CD8-positive, alpha-beta memory T cell (primary cell): Measurements from ENCODE around the gene TAS2R9. TPM values are rescaled to one million over a fixed set of nuclear protein-coding genes. Genes with fewer than 3 reads are reported as not detected.

Source experiments
- CTCF ChIA-PET: fragments of 350-600 bp; sonication (Branson Sonifier 250); formaldehyde crosslinking; loops from one replicate; lab custom pipeline; 2021; ENCODE audit warnings: antibody characterized with exemption; lab: Charles Lee
- POLR2A ChIA-PET: fragments of 350-600 bp; sonication (Branson Sonifier 250); formaldehyde crosslinking; loops from one replicate; lab custom pipeline; 2021; ENCODE audit warnings: antibody characterized with exemption; lab: Charles Lee
- DNase-seq, 5 donors: peaks; one replicate each; pipeline versions ENCODE4 v3.0.0 to v3.0.0-alpha.2; 2020 to 2022; ENCODE audit warnings: mixed read lengths in 1 of 5
- H3K27ac ChIP-seq: one replicate; pipeline ENCODE4 v1.7.0; 2013; ENCODE audit warnings: low read depth, mild to moderate bottlenecking, low read length, moderate library complexity
- H3K27me3 ChIP-seq: 2 replicates; pipeline ENCODE4 v1.7.0; 2013; ENCODE audit warnings: low read length, mild to moderate bottlenecking; ENCODE audit not compliant: insufficient read depth, poor library complexity, severe bottlenecking
- H3K36me3 ChIP-seq: 2 replicates; pipeline ENCODE4 v1.7.0; 2013; ENCODE audit warnings: mild to moderate bottlenecking, low read length, moderate library complexity; ENCODE audit not compliant: insufficient read depth
- H3K4me1 ChIP-seq: 2 replicates; pipeline ENCODE4 v1.7.0; 2013; ENCODE audit warnings: mild to moderate bottlenecking, low read length, moderate library complexity; ENCODE audit not compliant: insufficient read depth
- H3K4me3 ChIP-seq: 2 replicates; pipeline ENCODE4 v1.7.0; 2013; ENCODE audit warnings: mild to moderate bottlenecking, low read length
- H3K9me3 ChIP-seq: 2 replicates; pipeline ENCODE4 v1.7.0; 2013; ENCODE audit warnings: mild to moderate bottlenecking, low read length
- H3K27ac Mint-ChIP-seq, 8 donors: one replicate each; pipeline ENCODE4 v1.8.0; 2020 to 2021; ENCODE audit warnings: mixed read lengths in 8 of 8, mild to moderate bottlenecking in 6 of 8, inconsistent platforms in 3 of 8, moderate library complexity in 3 of 8
- H3K27me3 Mint-ChIP-seq, 2 donors: one replicate each; pipeline ENCODE4 v1.8.0; 2020 to 2021; ENCODE audit warnings: mixed read lengths in 2 of 2, mild to moderate bottlenecking in 1 of 2, moderate library complexity in 1 of 2
- H3K36me3 Mint-ChIP-seq, 3 donors: one replicate each; pipeline ENCODE4 v1.8.0; 2020 to 2021; ENCODE audit warnings: mixed read lengths in 3 of 3, inconsistent platforms in 1 of 3, mild to moderate bottlenecking in 1 of 3
- H3K4me1 Mint-ChIP-seq, 3 donors: one replicate each; pipeline ENCODE4 v1.8.0; 2020 to 2021; ENCODE audit warnings: mixed read lengths in 3 of 3, inconsistent platforms in 1 of 3, mild to moderate bottlenecking in 1 of 3
- H3K4me3 Mint-ChIP-seq, 7 donors: one replicate each; pipeline ENCODE4 v1.8.0; 2020 to 2021; ENCODE audit warnings: mixed read lengths in 7 of 7, mild to moderate bottlenecking in 6 of 7, moderate library complexity in 4 of 7, inconsistent platforms in 2 of 7
- H3K9me3 Mint-ChIP-seq, 5 donors: one replicate each; pipeline ENCODE4 v1.8.0; 2020 to 2022; ENCODE audit warnings: mixed read lengths in 5 of 5, mild to moderate bottlenecking in 3 of 5, moderate library complexity in 2 of 5, inconsistent platforms in 1 of 5
- polyA plus RNA-seq: library from polyadenylated mRNA; unstranded; fragments of 300-500 nt; fragmentation: Illumina TruSeq; gene quantifications from one replicate; pipeline ENCODE4 v1.2.3, GENCODE V29; 2021
- total RNA-seq, 2 experiments: library from RNA; stranded (reverse); gene quantifications; one replicate each; pipeline ENCODE4 v1.2.3, GENCODE V29; 2021

The TAS2R9 gene
- total and polyA plus RNA-seq, 3 experiments from 2014 or later, result not detected

DNA sequence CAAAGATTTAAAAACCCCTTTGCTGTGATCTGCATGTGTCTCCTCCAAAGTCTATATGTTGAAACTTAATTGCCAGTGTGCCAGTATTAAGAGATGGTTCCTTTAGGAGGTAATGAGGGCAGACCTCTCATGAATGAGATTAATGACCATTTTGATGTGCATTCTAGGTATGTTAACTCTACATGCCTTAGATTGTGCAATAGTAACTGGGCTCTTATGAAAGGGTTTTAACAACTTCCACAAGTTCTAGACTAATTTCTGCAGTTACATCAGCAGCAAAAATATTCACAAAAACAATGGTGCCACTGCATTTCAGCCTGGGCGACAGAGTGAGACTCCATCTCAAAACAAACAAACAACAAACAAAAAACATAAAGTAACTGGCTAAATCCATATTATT is 20.0 kb upstream of the TAS2R9 start:
- H3K9me3 ChIP-seq, result no peaks in the 10 kb centered on the region
- H3K4me3 ChIP-seq, result no peak overlapping the region
- Mint-ChIP-seq H3K27ac (no peak overlapping the region), H3K4me3 (no peak overlapping the region), H3K36me3 (no peaks in the 10 kb centered on the region), H3K27me3 (no peaks in the 10 kb centered on the region), H3K4me1 (no peaks in the 10 kb centered on the region), H3K9me3 (no peaks in the 10 kb centered on the region)
- no peak for DNase-seq
- no peak overlapping the region for H3K27ac ChIP-seq
- no peaks in the 10 kb centered on the region for H3K27me3 ChIP-seq
- POLR2A ChIA-PET, result no interaction called here
- CTCF ChIA-PET, result no interaction called here
- no peaks in the 10 kb centered on the region for H3K4me1 ChIP-seq
- no peaks in the 10 kb centered on the region for H3K36me3 ChIP-seq

- H3K4me1 Mint-ChIP-seq, result no peaks in the 10 kb centered on the region
- H3K27me3 Mint-ChIP-seq, result no peaks in the 10 kb centered on the region
- CTCF ChIA-PET, result no interaction called here
Observed at GRCh38 chr12:10826258-10826657, 16.3 kb upstream of the TAS2R9 start, which contains the start of gene TAS2R10. Gene TAS2R10, minus strand, starts transcription at chr12:10826358. Its CDS starts 89 bp downstream, at chr12:10826269.

GRCh38 chr12:10824957-10825356 is 15.0 kb upstream of the TAS2R9 start:
- DNase-seq, result no peak
- Mint-ChIP-seq H3K4me3 (no peak overlapping the region), H3K9me3 (no peaks in the 10 kb centered on the region), H3K27ac (no peak overlapping the region), H3K36me3 (no peaks in the 10 kb centered on the region), H3K4me1 (no peaks in the 10 kb centered on the region), H3K27me3 (no peaks in the 10 kb centered on the region)
- ChIA-PET CTCF (no interaction called here), POLR2A (no interaction called here)
- no peaks in the 10 kb centered on the region for H3K27me3 ChIP-seq
- no peak overlapping the region for H3K27ac ChIP-seq
- H3K9me3 ChIP-seq, result no peaks in the 10 kb centered on the region
- no peaks in the 10 kb centered on the region for H3K4me1 ChIP-seq
- H3K4me3 ChIP-seq, result no peak overlapping the region
- H3K36me3 ChIP-seq, result no peaks in the 10 kb centered on the region

More at GRCh38 chr12:10826258-10826657, 16.3 kb upstream of the TAS2R9 start, which contains the start of gene TAS2R10:
- POLR2A ChIA-PET, result no interaction called here
- H3K4me1 ChIP-seq, result no peaks in the 10 kb centered on the region
- DNase-seq, result no peak
- no peaks in the 10 kb centered on the region for H3K9me3 ChIP-seq
- H3K36me3 Mint-ChIP-seq, result no peaks in the 10 kb centered on the region
- no peaks in the 10 kb centered on the region for H3K36me3 ChIP-seq
- no peaks in the 10 kb centered on the region for H3K9me3 Mint-ChIP-seq
- H3K27ac Mint-ChIP-seq, result no peak within 1 kb of the TSS
- H3K27me3 ChIP-seq, result no peaks in the 10 kb centered on the region
- no peak within 1 kb of the TSS for H3K4me3 Mint-ChIP-seq
- no peak within 1 kb of the TSS for H3K27ac ChIP-seq
- no peak within 1 kb of the TSS for H3K4me3 ChIP-seq

DNA sequence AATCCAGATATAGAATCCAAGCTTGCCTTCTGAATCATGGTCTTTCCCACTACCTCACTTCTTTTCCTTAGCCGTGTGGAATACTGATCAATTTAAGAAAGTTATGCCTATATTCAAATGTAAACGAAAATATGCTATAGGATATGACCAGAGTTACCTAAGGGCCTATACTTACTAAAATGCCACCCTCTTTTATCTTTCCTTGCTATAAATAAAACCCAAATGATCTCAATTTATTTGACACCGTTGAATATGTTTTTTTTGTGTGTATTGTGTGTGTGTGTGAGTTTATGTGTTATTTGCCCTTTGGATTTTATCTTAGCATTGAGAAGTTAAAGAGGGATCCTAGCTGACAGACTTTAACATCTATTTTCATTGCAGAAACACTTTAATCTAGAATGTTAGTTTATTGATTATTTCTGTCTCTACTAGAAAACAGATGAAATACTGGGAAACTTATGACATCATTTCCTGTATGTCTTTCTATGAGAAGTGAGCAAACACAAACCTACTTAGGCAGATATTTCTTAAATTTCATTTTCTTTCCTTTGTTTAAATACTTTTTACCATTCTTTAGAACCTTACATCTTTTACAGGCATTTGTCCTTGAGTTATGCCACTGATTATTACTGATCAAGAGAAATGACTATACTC is 2.0 kb upstream of the TAS2R9 start:
- H3K4me3 ChIP-seq, result no peak overlapping the region
- H3K27me3 ChIP-seq, result no peaks in the 10 kb centered on the region
- H3K9me3 ChIP-seq, result no peaks in the 10 kb centered on the region
- Mint-ChIP-seq H3K36me3 (no peaks in the 10 kb centered on the region), H3K27ac (no peak overlapping the region), H3K4me3 (no peak overlapping the region), H3K27me3 (peaks cover 15 to 54% of the 10 kb centered on the region in 2 donors), H3K4me1 (no peaks in the 10 kb centered on the region), H3K9me3 (no peaks in the 10 kb centered on the region)
- ChIA-PET CTCF (no interaction called here), POLR2A (no interaction called here)
- DNase-seq, result no peak
- H3K36me3 ChIP-seq, result no peaks in the 10 kb centered on the region
- H3K4me1 ChIP-seq, result no peaks in the 10 kb centered on the region
- no peak overlapping the region for H3K27ac ChIP-seq

- Histone ChIP-seq H3K27ac (no peak within 1 kb of the TSS), H3K9me3 (no peaks in the 10 kb centered on the region), H3K27me3 (no peaks in the 10 kb centered on the region), H3K4me3 (no peak within 1 kb of the TSS), H3K36me3 (no peaks in the 10 kb centered on the region), H3K4me1 (no peaks in the 10 kb centered on the region)
- Mint-ChIP-seq H3K4me1 (no peaks in the 10 kb centered on the region), H3K4me3 (no peak within 1 kb of the TSS), H3K9me3 (no peaks in the 10 kb centered on the region), H3K36me3 (peaks cover 0 to 3% (median 0%) of the 10 kb centered on the region in 3 donors), H3K27ac (no peak within 1 kb of the TSS), H3K27me3 (peaks cover 17 to 61% of the 10 kb centered on the region in 2 donors)
- ChIA-PET POLR2A (no interaction called here), CTCF (no interaction called here)
- DNase-seq, result no peak
Observed at GRCh38 chr12:10807186-10807585, 2.8 kb downstream of the TAS2R9 start, which contains the start of gene TAS2R8. Gene TAS2R8, minus strand, starts transcription at chr12:10807286. Its CDS starts 306 bp downstream, at chr12:10806980.

- H3K27ac ChIP-seq, result no peak within 1 kb of the TSS
- Mint-ChIP-seq H3K27ac (no peak within 1 kb of the TSS), H3K27me3 (peaks cover 22 to 58% of the 10 kb centered on the region in 2 donors), H3K4me3 (no peak within 1 kb of the TSS), H3K4me1 (no peaks in the 10 kb centered on the region), H3K9me3 (no peaks in the 10 kb centered on the region), H3K36me3 (peaks cover 0 to 3% (median 0%) of the 10 kb centered on the region in 3 donors)
- H3K27me3 ChIP-seq, result no peaks in the 10 kb centered on the region
- H3K4me3 ChIP-seq, result no peak within 1 kb of the TSS
- H3K4me1 ChIP-seq, result no peaks in the 10 kb centered on the region
- no peaks in the 10 kb centered on the region for H3K9me3 ChIP-seq
- ChIA-PET CTCF (interaction anchor here (0.6 kb wide), 1 partner anchor 107 kb away, joined by 4 read pairs; no protein-coding TSS in a partner anchor), POLR2A (no interaction called here)
- DNase-seq, result no peak
- no peaks in the 10 kb centered on the region for H3K36me3 ChIP-seq
Observed at GRCh38 chr12:10802587-10802986, 7.4 kb downstream of the TAS2R9 start, which contains the start of gene TAS2R7. Gene TAS2R7, minus strand, starts transcription at chr12:10802627. Its CDS starts 57 bp downstream, at chr12:10802570.

GRCh38 chr12:10801741-10802140 is 8.2 kb downstream of the TAS2R9 start:
- Histone ChIP-seq H3K9me3 (no peaks in the 10 kb centered on the region), H3K36me3 (no peaks in the 10 kb centered on the region), H3K4me3 (no peak overlapping the region), H3K27me3 (no peaks in the 10 kb centered on the region), H3K27ac (no peak overlapping the region), H3K4me1 (no peaks in the 10 kb centered on the region)
- Mint-ChIP-seq H3K36me3 (peaks cover 0 to 3% (median 0%) of the 10 kb centered on the region in 3 donors), H3K4me1 (no peaks in the 10 kb centered on the region), H3K4me3 (no peak overlapping the region), H3K27ac (no peak overlapping the region), H3K9me3 (peaks cover 0 to 2% (median 0%) of the 10 kb centered on the region in 5 donors), H3K27me3 (peaks cover 23 to 62% of the 10 kb centered on the region in 2 donors)
- no peak for DNase-seq
- POLR2A ChIA-PET, result no interaction called here
- CTCF ChIA-PET, result no interaction called here

DNA sequence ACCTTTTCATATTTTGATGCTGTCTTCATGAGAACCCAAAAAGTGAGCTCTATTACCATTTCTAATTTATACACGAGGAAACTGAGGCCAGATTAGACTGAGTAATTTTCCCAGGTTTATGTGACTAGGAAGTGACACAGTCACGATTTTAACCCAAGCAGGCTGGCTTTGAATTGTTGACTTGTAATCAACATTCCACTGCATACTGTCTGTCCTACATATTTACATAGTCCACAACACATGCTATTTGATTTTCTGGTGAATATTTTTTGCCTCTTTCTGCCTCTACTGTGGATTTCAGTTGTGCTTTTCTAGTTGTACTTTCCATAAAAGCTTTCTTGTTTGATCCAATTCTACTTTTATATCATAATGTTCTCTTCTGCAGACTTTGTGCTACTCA is 15.7 kb downstream of the TAS2R9 start:
- Histone ChIP-seq H3K27ac (no peak overlapping the region), H3K27me3 (no peaks in the 10 kb centered on the region), H3K36me3 (no peaks in the 10 kb centered on the region), H3K4me1 (no peaks in the 10 kb centered on the region), H3K9me3 (no peaks in the 10 kb centered on the region), H3K4me3 (no peak overlapping the region)
- no peaks in the 10 kb centered on the region for H3K36me3 Mint-ChIP-seq
- ChIA-PET POLR2A (no interaction called here), CTCF (no interaction called here)
- no peaks in the 10 kb centered on the region for H3K4me1 Mint-ChIP-seq
- H3K27ac Mint-ChIP-seq, result no peak overlapping the region
- peaks cover 8 to 33% of the 10 kb centered on the region in 2 donors for H3K27me3 Mint-ChIP-seq
- DNase-seq, result no peak
- H3K4me3 Mint-ChIP-seq, result no peak overlapping the region
- peaks cover 0 to 2% (median 0%) of the 10 kb centered on the region in 5 donors for H3K9me3 Mint-ChIP-seq
